Ishikawa (cell line): ENCODE measurements around the gene CAPZA1.

Experiments
- CEBPB ChIP-seq: IDR thresholded peaks from 2 replicates; pipeline ENCODE4 v1.6.1; 2012
- CREB1 ChIP-seq: IDR thresholded peaks from 2 replicates; pipeline ENCODE4 v1.6.1; 2012; ENCODE audit warnings: low read depth
- EGR1 ChIP-seq: IDR thresholded peaks from 2 replicates; pipeline ENCODE4 v1.6.1; 2012
- EP300 ChIP-seq: IDR thresholded peaks from 2 replicates; pipeline ENCODE4 v1.6.1; 2012; ENCODE audit warnings: borderline replicate concordance
- FOXM1 ChIP-seq: IDR thresholded peaks from 2 replicates; pipeline ENCODE4 v1.6.1; 2012; ENCODE audit warnings: low read depth, borderline replicate concordance
- NFIC ChIP-seq: IDR thresholded peaks from 2 replicates; pipeline ENCODE4 v1.6.1; 2012
- RAD21 ChIP-seq: IDR thresholded peaks from 2 replicates; pipeline ENCODE4 v1.6.1; 2012; ENCODE audit warnings: low read depth
- TAF1 ChIP-seq: IDR thresholded peaks from 2 replicates; pipeline ENCODE4 v1.6.1; 2012; ENCODE audit warnings: low read depth, mild to moderate bottlenecking
- TCF12 ChIP-seq: IDR thresholded peaks from 2 replicates; pipeline ENCODE4 v1.6.1; 2012; ENCODE audit warnings: low read depth
- TEAD4 ChIP-seq: IDR thresholded peaks from 2 replicates; pipeline ENCODE4 v1.6.1; 2012
- YY1 ChIP-seq: IDR thresholded peaks from 2 replicates; pipeline ENCODE4 v1.6.1; 2012; ENCODE audit warnings: low read depth
- ZBTB7A ChIP-seq: IDR thresholded peaks from 2 replicates; pipeline ENCODE4 v1.6.1; 2012; ENCODE audit warnings: low read depth
- TF ChIP-seq, protein P1 (sequence below): IDR thresholded peaks from 2 replicates; pipeline ENCODE4 v1.6.1; 2012
- TF ChIP-seq, protein P2 (sequence below): IDR thresholded peaks from 2 replicates; pipeline ENCODE4 v1.6.1; 2012
- TF ChIP-seq, protein P3 (sequence below): IDR thresholded peaks from 2 replicates; pipeline ENCODE4 v1.6.1; 2012; ENCODE audit warnings: low read depth, mild to moderate bottlenecking

CAPZA1 gene

DNA sequence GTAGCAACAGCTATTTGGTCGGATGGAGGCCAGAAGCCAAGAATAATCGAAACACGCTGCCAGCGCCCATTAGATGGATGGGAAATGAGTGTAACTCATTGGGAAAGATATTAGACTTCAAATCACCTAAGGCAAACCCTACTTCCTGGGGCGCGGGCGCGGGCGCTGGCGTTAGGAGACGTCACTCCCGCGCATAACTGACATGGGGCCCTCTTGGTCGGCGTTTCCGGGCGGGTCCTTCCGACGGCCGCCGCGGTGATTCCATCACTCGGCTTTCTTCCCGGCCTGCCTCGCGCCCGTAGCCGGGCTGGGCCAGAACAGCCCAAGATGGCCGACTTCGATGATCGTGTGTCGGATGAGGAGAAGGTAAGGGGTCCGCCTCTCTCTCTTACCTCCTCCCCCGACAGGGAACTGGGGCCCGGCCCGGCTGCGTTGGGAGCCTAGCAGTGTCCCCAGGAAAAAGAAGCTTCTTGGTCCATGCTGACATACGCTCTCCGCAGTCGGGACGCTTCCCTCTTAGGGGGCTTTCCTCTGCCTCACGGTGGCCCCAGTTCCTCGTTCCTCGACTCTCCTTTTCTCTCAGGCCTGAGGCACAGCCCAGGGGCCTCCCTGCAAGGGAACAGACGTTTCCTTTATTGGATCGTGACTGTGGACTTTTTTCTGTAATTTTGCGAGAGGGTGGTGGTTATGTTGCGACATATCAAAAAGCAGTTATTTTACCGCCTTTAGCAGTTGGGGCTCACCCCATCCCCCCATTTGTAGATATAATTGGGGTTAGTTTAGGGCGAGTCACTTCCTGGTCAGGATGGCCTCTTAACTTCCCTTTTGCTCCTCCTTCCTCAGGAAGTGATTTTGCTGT lies at the start of gene CAPZA1:
Gene CAPZA1, plus strand, starts transcription at position 315 of the 859 bp plus-strand sequence. Its CDS starts 13 bp downstream, at position 328.
- peak; percentile 26; the same call in 1 of the 2 replicates for TF ChIP-seq EGR1
- TF ChIP-seq TAF1: peak; percentile 96
- TF ChIP-seq CREB1: peak; percentile 94
- peak; percentile 28; the same call in 1 of the 2 replicates for TF ChIP-seq FOXM1
- peak; percentile 50; the same call in 1 of the 2 replicates for TF ChIP-seq ZBTB7A
- TF ChIP-seq CEBPB: peak; percentile 45; the same call in 1 of the 2 replicates
- no peak; the same call in 1 of the 2 replicates for TF ChIP-seq EP300
- TF ChIP-seq TEAD4: 0 out of 2 replicates have a peak, but pooled peaks have one; percentile 6
- TF ChIP-seq, protein P1, sequence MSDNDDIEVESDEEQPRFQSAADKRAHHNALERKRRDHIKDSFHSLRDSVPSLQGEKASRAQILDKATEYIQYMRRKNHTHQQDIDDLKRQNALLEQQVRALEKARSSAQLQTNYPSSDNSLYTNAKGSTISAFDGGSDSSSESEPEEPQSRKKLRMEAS: peak; percentile 70
- TF ChIP-seq YY1: peak; percentile 97
- no peak; the same call in 1 of the 2 replicates for TF ChIP-seq NFIC
- TF ChIP-seq, protein P2, sequence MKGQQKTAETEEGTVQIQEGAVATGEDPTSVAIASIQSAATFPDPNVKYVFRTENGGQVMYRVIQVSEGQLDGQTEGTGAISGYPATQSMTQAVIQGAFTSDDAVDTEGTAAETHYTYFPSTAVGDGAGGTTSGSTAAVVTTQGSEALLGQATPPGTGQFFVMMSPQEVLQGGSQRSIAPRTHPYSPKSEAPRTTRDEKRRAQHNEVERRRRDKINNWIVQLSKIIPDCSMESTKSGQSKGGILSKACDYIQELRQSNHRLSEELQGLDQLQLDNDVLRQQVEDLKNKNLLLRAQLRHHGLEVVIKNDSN: no peak
- peak; percentile 22; the same call in 1 of the 2 replicates for TF ChIP-seq TCF12

DNA sequence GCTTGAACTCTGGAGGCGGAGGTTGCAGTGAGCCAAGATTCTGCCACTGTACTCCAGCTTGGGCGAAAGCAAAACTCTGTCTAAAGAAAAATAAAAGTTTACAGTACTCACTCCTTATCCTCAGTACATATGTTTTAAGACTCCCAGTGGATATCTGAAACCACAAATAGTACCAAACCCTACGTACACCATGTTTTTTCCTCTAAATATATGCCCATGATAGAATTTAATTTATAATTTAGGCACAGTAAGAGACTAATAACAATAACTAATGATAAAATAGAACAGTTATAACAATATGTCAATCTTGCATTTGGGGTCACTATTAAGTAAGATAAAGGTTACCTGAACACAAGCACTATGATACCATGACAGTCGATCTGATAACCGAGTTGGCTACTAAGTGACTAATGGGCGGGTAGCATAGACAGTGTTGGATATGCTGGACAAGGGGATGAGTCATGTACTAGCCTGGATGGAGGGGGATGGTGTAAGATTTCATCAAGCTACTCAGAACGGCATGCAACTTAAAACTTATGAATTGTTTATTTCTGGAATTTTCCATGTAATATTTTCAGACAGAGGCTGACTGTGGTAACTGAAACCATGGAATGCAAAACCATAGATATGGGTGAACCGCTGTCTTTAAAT lies 44.4 kb upstream of the CAPZA1 start:
- TF ChIP-seq EP300: no peak
- TF ChIP-seq YY1: no peak
- TF ChIP-seq, protein P1: no peak
- no peak for TF ChIP-seq RAD21
- TF ChIP-seq, protein P3, sequence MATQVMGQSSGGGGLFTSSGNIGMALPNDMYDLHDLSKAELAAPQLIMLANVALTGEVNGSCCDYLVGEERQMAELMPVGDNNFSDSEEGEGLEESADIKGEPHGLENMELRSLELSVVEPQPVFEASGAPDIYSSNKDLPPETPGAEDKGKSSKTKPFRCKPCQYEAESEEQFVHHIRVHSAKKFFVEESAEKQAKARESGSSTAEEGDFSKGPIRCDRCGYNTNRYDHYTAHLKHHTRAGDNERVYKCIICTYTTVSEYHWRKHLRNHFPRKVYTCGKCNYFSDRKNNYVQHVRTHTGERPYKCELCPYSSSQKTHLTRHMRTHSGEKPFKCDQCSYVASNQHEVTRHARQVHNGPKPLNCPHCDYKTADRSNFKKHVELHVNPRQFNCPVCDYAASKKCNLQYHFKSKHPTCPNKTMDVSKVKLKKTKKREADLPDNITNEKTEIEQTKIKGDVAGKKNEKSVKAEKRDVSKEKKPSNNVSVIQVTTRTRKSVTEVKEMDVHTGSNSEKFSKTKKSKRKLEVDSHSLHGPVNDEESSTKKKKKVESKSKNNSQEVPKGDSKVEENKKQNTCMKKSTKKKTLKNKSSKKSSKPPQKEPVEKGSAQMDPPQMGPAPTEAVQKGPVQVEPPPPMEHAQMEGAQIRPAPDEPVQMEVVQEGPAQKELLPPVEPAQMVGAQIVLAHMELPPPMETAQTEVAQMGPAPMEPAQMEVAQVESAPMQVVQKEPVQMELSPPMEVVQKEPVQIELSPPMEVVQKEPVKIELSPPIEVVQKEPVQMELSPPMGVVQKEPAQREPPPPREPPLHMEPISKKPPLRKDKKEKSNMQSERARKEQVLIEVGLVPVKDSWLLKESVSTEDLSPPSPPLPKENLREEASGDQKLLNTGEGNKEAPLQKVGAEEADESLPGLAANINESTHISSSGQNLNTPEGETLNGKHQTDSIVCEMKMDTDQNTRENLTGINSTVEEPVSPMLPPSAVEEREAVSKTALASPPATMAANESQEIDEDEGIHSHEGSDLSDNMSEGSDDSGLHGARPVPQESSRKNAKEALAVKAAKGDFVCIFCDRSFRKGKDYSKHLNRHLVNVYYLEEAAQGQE: no peak
- TF ChIP-seq CREB1: no peak
- TF ChIP-seq TAF1: no peak
- TF ChIP-seq ZBTB7A: no peak
- TF ChIP-seq, protein P2: no peak
- no peak for TF ChIP-seq TEAD4
- TF ChIP-seq TCF12: no peak

DNA sequence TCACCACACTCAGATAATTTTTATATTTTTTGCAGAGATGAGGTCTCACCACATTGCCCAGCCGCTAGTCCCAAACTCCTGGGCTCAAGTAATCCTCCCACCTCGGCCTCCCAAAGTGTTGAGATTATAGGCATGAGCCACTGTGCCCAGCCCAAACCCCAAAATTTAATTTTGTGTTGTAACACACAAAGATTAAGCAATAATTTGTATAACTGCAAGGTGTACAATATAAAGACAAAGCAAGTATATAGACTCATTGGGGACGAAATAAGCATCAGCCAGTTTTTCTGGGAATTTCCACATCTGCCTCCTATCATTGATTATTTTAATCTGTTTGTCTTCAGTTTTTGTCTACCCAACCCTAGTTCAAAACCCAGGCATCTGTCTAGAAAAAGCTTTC lies 43.4 kb upstream of the CAPZA1 start:
- no peak for TF ChIP-seq FOXM1
- TF ChIP-seq, protein P3: no peak

DNA sequence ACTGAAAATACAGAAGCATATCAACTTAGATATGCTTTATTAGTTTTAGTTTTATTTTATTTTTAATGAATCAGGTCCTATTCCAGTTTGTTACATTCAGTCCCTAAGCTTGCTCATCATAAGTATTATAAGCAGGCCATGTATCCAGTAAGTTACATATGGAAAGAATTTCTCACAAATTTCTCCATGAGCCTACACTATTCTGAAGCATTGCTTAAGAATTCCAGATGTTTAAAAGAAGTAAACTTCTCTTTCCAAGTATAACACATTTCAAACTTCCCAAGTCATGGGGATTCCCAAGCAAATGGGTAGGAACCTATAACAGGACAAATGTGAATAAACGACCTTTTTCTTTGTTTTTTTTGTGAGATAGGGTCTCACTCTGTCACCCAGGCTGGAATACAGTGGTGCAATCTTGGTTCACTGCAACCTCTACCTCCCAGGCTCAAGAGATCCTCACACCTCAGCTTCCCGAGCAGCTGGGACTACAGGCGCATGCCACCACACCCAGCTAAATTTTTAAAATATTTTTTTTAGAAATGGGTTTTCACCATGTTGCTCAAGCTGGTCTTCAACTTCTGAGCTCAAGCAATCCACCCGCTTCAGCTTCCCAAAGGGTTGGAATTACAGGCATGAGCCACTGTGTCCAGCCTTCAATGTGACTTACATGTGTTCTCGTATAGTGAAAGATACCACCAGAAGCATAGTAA lies 39.7 kb upstream of the CAPZA1 start:
- TF ChIP-seq FOXM1 (no peak), EP300 (no peak), ZBTB7A (no peak), CREB1 (no peak), NFIC (no peak), TEAD4 (no peak), TCF12 (no peak)
- TF ChIP-seq, protein P2: no peak
